ENCODE results near the gene DRAP1.

The DRAP1 gene

DNA sequence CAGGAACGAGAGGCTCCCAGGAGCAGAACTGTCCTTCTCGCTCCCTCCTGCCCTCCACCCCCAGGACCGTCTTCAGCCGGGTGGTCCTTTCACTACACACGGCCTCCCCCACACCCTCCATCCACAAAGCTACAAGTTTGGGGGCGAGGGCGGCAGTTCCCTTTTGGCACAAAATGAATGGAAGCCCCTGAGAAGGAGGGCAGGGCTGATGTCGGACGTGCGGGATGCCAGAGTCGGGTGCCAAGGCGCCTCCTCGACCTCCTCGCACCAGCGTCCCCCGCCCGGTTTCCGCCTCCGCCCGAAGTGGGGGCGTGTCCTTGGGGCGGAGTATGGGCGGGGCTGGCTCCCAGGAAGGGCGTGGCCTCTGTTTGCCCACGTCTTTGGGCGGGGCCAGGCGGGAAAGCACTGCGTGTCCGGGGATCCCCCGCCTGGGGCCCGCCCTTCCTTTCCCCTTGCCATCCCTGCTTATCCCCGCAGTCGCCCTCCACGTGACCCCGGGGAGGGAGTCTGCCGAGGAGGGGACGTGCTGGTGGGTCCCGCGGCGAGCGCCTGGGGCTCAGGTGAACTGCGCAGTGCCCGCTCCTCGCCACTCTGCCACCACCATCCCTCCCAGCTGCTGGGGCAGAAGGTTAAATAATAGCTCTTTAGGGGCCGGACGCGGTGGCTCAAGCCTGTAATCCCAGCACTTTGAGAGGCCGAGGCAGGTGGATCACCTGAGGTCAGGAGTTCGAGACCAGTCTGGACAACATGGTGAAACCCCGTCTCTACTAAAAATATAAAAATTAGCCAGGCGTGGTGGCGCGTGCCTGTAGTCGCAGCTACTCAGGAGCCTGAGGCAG, 45.7 kb upstream of the DRAP1 start:
- no peak for TF ChIP-seq ZFX (IDR thresholded peaks at IDR 0.05; ENCODE audit: borderline replicate concordance)
- TF ChIP-seq, protein P1, sequence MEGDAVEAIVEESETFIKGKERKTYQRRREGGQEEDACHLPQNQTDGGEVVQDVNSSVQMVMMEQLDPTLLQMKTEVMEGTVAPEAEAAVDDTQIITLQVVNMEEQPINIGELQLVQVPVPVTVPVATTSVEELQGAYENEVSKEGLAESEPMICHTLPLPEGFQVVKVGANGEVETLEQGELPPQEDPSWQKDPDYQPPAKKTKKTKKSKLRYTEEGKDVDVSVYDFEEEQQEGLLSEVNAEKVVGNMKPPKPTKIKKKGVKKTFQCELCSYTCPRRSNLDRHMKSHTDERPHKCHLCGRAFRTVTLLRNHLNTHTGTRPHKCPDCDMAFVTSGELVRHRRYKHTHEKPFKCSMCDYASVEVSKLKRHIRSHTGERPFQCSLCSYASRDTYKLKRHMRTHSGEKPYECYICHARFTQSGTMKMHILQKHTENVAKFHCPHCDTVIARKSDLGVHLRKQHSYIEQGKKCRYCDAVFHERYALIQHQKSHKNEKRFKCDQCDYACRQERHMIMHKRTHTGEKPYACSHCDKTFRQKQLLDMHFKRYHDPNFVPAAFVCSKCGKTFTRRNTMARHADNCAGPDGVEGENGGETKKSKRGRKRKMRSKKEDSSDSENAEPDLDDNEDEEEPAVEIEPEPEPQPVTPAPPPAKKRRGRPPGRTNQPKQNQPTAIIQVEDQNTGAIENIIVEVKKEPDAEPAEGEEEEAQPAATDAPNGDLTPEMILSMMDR (IDR thresholded peaks at IDR 0.05), result no peak

DNA sequence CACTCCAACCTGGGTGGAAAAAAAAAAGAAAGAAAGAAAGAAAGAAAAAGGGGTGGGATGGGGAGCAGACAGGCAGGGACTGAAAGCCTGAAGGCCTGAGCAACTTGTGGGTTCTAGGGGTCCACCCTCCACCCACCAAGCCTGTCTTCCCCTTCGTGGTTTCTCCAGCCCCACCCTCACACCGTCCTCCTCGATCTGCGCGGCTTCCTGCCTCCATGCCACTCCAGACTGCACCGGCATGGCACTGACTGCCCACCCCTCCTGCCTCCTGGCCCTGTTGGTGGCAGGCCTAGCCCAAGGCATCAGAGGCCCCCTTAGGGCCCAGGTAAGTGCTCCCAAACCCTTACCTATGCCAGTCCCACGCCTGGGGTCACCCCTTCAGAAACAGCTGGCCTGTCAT, 39.6 kb upstream of the DRAP1 start, which contains the start of gene CTSW:
Gene CTSW, plus strand, starts transcription at position 221 of the 400 bp plus-strand sequence. Its CDS starts 18 bp downstream, at position 239.
- TF ChIP-seq, protein P1 (IDR thresholded peaks at IDR 0.05), result no peak
- H3K27ac ChIP-seq, result no peak within 1 kb of the TSS

More for the DNA sequence above, 45.7 kb upstream of the DRAP1 start:
- H3K27ac ChIP-seq, result 0 out of 2 replicates have a peak overlapping the region, but pooled peaks have one; percentile 34

DNA sequence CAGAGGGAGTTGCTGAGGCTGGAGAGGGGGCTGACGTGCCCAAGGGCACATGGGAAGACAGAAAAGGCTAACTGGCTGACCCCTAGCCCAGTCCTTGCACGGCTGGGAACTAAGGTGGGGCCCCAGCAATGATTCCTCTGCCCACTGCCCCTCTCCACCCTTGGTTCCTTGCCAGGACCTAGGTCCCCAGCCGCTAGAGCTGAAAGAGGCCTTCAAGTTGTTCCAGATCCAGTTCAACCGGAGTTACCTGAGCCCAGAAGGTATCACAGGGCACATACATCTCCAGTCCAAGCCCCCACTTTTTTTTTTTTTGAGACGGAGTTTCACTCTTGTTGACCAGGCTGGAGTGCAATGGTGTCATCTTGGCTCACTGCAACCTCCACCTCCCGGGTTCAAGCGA, 39.2 kb upstream of the DRAP1 start:
- TF ChIP-seq, protein P1 (IDR thresholded peaks at IDR 0.05), result no peak
- TF ChIP-seq ZFX (IDR thresholded peaks at IDR 0.05; ENCODE audit: borderline replicate concordance), result no peak
- H3K27ac ChIP-seq, result no peak overlapping the region

DNA sequence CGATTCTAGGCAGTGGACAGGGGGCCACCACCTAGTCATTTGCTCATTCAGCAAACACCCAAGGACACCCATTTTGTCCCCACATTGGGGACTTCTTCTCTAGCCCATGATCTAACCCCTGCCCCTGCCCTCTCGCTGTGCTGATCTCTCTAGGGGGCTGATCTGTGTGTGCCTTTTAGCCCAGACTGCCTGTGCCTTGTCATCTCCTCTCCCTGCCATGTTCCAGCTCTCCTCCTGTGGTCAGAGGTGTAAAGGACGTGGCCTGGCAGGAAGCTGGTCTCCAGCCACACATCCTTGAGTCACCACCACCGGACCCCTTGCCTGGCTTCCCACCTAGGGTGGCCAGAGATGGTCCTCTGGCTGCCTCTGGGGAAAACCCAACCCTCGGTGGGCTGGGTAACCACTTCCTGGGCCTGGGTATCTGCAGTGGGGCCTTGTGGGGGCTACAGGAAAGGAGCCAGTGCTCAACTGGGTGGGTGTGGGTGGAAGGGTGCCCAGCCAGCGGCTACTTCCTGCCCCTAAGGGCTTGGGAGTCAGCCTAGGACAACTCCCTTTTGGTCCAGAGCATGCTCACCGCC, 38.3 kb upstream of the DRAP1 start:
- TF ChIP-seq, protein P1 (IDR thresholded peaks at IDR 0.05), result no peak
- TF ChIP-seq ZFX (IDR thresholded peaks at IDR 0.05; ENCODE audit: borderline replicate concordance), result no peak
- H3K27ac ChIP-seq, result no peak overlapping the region

DNA sequence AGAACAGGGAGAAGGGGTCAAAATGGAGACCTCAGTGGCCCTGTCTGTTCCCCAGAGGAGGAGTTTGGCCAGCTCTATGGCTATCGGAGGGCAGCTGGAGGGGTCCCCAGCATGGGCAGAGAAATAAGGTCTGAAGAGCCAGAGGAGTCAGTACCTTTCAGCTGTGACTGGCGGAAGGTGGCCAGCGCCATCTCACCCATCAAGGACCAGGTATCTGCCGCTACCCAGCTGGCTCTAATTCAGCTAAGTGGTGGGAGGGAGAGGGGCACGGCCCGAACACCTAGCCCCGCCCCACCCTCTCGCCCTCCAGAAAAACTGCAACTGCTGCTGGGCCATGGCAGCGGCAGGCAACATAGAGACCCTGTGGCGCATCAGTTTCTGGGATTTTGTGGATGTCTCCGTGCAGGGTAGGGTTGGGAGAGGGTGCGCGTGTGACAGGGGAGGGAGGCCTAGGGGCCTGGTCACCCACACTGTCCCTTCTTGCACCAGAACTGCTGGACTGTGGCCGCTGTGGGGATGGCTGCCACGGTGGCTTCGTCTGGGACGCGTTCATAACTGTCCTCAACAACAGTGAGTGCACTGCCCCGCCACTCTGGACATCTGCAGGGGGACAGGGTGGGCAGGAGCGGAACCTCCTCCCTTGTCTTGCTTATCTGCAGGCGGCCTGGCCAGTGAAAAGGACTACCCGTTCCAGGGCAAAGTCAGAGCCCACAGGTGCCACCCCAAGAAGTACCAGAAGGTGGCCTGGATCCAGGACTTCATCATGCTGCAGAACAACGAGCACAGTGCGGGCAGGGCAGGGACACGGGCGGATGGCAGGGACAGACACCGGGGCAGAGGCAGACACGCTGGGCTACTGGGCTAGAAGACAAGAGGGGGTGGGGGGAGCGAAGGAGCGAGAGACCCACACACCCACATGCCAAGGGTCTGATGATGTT, 36.8 kb upstream of the DRAP1 start:
- no peak overlapping the region for H3K27ac ChIP-seq
- no peak for TF ChIP-seq ZFX (IDR thresholded peaks at IDR 0.05; ENCODE audit: borderline replicate concordance)
- TF ChIP-seq, protein P1 (IDR thresholded peaks at IDR 0.05), result no peak

DNA sequence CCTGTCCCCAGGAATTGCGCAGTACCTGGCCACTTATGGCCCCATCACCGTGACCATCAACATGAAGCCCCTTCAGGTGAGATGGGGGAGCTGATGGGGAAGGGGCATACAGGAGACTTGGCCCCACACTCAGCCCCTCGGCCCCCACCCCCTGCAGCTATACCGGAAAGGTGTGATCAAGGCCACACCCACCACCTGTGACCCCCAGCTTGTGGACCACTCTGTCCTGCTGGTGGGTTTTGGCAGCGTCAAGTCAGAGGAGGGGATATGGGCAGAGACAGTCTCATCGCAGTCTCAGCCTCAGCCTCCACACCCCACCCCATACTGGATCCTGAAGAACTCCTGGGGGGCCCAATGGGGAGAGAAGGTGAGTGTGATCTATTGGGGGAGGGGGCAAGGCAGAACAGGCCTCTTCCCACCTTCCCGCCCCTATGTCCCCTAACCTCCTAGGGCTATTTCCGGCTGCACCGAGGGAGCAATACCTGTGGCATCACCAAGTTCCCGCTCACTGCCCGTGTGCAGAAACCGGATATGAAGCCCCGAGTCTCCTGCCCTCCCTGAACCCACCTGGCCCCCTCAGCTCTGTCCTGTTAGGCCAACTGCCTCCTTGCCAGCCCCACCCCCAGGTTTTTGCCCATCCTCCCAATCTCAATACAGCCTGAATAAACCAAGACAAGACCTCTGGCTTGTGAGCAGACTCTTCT, 36.0 kb upstream of the DRAP1 start:
- TF ChIP-seq, protein P1 (IDR thresholded peaks at IDR 0.05), result no peak
- TF ChIP-seq ZFX (IDR thresholded peaks at IDR 0.05; ENCODE audit: borderline replicate concordance), result no peak
- no peak overlapping the region for H3K27ac ChIP-seq

Data from 22Rv1 (cell line).